GM19023 (cell line): ENCODE measurements around the gene PFAS.
"Not testable (repeated sequence)": the region's sequence is repeated elsewhere in the genome, so short reads cannot be mapped to it uniquely, and the experiment has no call there.

Source experiments
- ATAC-seq: cut with Tn5 transposase; IDR thresholded peaks from one replicate; pipeline ENCODE4 v1.9.1; 2021; ENCODE audit warnings: mild to moderate bottlenecking, moderate library complexity; ENCODE audit not compliant: unreplicated experiment

Gene PFAS

GRCh38 chr17:8248751-8249607 lies at the start of gene PFAS:
PFAS (plus strand) TSS chr17:8249289; CDS start chr17:8253938, 4,649 bp downstream.
- ATAC-seq, result peak; percentile 48

- ATAC-seq, result no peak
Measured at GRCh38 chr17:8204761-8205555, 44.1 kb upstream of the PFAS start.

- ATAC-seq, result no peak
Measured at GRCh38 chr17:8206536-8206935, 42.6 kb upstream of the PFAS start.

GRCh38 chr17:8209907-8210760 lies 39.0 kb upstream of the PFAS start, which contains the start of gene AURKB:
AURKB (minus strand) TSS chr17:8210575; CDS start chr17:8210224, 351 bp downstream.
- peak; percentile 86 for ATAC-seq

- peak; percentile 16 for ATAC-seq
Measured at GRCh38 chr17:8210761-8211458, 38.2 kb upstream of the PFAS start.

GRCh38 chr17:8212312-8213180 lies 36.5 kb upstream of the PFAS start:
- ATAC-seq, result no peak

GRCh38 chr17:8214000-8214399 lies 35.1 kb upstream of the PFAS start:
- not testable (repeated sequence) for ATAC-seq

GRCh38 chr17:8220783-8221662 lies 28.1 kb upstream of the PFAS start:
- no peak for ATAC-seq

- ATAC-seq, result peak; percentile 41
Measured at GRCh38 chr17:8221663-8222379, 27.3 kb upstream of the PFAS start.

GRCh38 chr17:8222380-8222629 lies 26.8 kb upstream of the PFAS start:
- peak; percentile 28 for ATAC-seq

GRCh38 chr17:8222630-8223355 lies 26.3 kb upstream of the PFAS start:
- peak; percentile 33 for ATAC-seq

- ATAC-seq, result no peak
Measured at GRCh38 chr17:8223356-8224126, 25.5 kb upstream of the PFAS start.

- ATAC-seq, result no peak
Measured at GRCh38 chr17:8224891-8225812, 23.9 kb upstream of the PFAS start.

GRCh38 chr17:8225813-8226535 lies 23.1 kb upstream of the PFAS start:
- ATAC-seq, result no peak
